Tibial artery (tissue), 4 donors: Measurements from ENCODE around the gene PLK4.

Experiments
- DNase-seq, 2 donors: peaks; one replicate each; pipeline ENCODE4 v3.0.0-alpha.2; 2019
- H3K27ac ChIP-seq, 2 donors: fragments of 200-600 bp; sonication (generic) in 1 of 2; 1 replicate in 1 of 2; 2 replicates in 1 of 2; pipeline ENCODE4 v1.5.1; 2018 to 2019; ENCODE audit warnings: mild to moderate bottlenecking in 1 of 2
- H3K27me3 ChIP-seq, 2 donors: fragments of 200-600 bp; sonication (generic) in 1 of 2; one replicate each; pipeline versions ENCODE4 v1.5.1 to v1.6.0; 2016 to 2019
- H3K36me3 ChIP-seq, 3 donors: fragments of 200-600 bp; sonication (generic) in 2 of 3; one replicate each; pipeline ENCODE4 v1.5.1; 2016 to 2019; ENCODE audit warnings: mild to moderate bottlenecking in 2 of 3
- H3K4me1 ChIP-seq, 4 donors: fragments of 200-600 bp; sonication (generic) in 2 of 4; 1 replicate in 3 of 4; 2 replicates in 1 of 4; pipeline ENCODE4 v1.5.1; 2016 to 2019
- H3K4me3 ChIP-seq, 2 donors: fragments of 200-600 bp; sonication (generic) in 1 of 2; 1 replicate in 1 of 2; 2 replicates in 1 of 2; pipeline ENCODE4 v1.5.1; 2018 to 2019; ENCODE audit warnings: mild to moderate bottlenecking in 2 of 2
- H3K9me3 ChIP-seq, 3 donors: fragments of 200-600 bp; sonication (generic) in 1 of 3; one replicate each; pipeline ENCODE4 v1.5.1; 2016 to 2019
- intact Hi-C: fragments of 100-400 bp; cut with DNase I; formaldehyde crosslinking; loops from one replicate; pipeline ENCODE4 v1.15.0; 2023; ENCODE audit warnings: low total_unique reads
- TF ChIP-seq, protein P1 (sequence below), 2 experiments: fragments of 200-600 bp in 1 of 2; fragments of 450-650 bp in 1 of 2; IDR thresholded peaks; one replicate each; pipeline ENCODE4 v1.5.1; 2017 to 2019; ENCODE audit warnings: antibody characterized with exemption in 2 of 2, mild to moderate bottlenecking in 1 of 2, moderate library complexity in 1 of 2

Gene PLK4

DNA sequence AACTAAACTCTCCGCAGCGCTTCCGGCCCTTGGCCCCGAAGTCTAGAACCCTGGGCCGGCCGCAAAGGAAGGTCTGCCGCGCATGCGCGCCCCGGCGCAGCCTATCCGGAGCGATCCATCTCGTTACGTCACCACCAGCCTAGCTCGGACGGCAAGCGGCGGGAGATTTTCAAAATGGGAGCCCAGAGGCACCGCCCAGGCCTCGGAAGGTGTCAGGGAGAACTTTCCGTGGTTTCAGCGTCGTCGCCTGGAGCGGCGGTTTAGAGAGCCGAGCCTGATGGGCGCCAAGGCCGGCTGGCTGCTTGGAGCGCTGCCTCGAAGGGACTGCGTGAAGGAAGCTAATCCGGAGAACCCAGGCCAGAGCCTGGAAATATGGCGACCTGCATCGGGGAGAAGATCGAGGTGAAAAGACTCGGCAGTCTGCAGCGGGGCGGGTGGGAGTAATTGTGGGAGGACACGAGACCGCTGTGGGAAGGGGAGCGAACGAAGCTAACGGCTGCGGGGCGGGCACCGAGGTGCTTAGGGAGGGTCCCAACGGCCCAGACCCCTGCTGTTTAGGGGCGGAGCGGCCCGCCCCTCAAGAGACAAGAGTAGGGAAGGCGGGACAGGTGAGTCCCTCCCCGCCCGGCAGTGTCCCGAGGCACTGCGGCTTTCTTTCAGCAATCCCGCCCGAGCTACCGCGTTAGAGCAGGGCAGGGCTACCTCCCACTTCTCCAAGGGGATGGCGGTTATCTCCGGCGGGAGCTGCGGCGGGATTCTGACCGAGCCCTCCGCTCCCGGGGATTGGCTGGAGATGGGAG, at the start of gene PLK4:
TSS of gene PLK4 (plus strand) at position 131 of the 800 bp plus-strand sequence. CDS start at position 373, 242 bp downstream.
- H3K9me3 ChIP-seq: no peaks in the 10 kb centered on the region
- H3K4me3 ChIP-seq: peak within 1 kb of the TSS; percentile 63 to 98
- peaks cover 0 to 11% (median 7%) of the 10 kb centered on the region in 4 donors for H3K4me1 ChIP-seq
- DNase-seq: peak; percentile 92 to 95
- intact Hi-C loops: loop anchor here (5.0 kb wide), 1 partner anchor 94 kb away; no protein-coding TSS in a partner anchor
- TF ChIP-seq, protein P1, sequence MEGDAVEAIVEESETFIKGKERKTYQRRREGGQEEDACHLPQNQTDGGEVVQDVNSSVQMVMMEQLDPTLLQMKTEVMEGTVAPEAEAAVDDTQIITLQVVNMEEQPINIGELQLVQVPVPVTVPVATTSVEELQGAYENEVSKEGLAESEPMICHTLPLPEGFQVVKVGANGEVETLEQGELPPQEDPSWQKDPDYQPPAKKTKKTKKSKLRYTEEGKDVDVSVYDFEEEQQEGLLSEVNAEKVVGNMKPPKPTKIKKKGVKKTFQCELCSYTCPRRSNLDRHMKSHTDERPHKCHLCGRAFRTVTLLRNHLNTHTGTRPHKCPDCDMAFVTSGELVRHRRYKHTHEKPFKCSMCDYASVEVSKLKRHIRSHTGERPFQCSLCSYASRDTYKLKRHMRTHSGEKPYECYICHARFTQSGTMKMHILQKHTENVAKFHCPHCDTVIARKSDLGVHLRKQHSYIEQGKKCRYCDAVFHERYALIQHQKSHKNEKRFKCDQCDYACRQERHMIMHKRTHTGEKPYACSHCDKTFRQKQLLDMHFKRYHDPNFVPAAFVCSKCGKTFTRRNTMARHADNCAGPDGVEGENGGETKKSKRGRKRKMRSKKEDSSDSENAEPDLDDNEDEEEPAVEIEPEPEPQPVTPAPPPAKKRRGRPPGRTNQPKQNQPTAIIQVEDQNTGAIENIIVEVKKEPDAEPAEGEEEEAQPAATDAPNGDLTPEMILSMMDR (IDR thresholded peaks at IDR 0.05): no peak
- H3K27ac ChIP-seq: peak within 1 kb of the TSS; percentile 70 to 81
- H3K36me3 ChIP-seq: no peaks in the 10 kb centered on the region
- H3K27me3 ChIP-seq: no peaks in the 10 kb centered on the region

DNA sequence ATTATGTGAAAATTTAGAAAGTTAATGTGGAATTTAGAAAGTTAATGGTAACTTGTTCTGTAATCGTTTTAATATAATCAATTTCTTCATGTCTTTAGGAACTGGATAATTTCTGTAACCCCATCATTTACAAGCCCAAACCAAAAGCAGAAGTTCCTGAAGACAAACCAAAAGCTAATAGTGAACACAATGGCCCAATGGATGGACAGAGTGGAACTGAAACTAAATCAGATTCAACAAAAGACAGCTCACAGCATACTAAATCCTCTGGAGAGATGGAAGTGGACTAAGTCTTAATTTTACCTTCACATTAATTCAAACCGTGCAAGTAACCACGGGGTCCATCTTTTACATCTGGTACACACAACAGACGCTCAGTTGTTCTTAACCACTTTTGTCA, 48.1 kb upstream of the PLK4 start:
- intact Hi-C loops: no loop called here
- Histone ChIP-seq H3K4me1 (no peaks in the 10 kb centered on the region), H3K9me3 (no peaks in the 10 kb centered on the region), H3K27me3 (no peaks in the 10 kb centered on the region), H3K27ac (no peak overlapping the region), H3K36me3 (peaks cover 6 to 51% (median 8%) of the 10 kb centered on the region in 3 donors), H3K4me3 (no peak overlapping the region)
- TF ChIP-seq, protein P1 (IDR thresholded peaks at IDR 0.05): no peak
- DNase-seq: no peak

DNA sequence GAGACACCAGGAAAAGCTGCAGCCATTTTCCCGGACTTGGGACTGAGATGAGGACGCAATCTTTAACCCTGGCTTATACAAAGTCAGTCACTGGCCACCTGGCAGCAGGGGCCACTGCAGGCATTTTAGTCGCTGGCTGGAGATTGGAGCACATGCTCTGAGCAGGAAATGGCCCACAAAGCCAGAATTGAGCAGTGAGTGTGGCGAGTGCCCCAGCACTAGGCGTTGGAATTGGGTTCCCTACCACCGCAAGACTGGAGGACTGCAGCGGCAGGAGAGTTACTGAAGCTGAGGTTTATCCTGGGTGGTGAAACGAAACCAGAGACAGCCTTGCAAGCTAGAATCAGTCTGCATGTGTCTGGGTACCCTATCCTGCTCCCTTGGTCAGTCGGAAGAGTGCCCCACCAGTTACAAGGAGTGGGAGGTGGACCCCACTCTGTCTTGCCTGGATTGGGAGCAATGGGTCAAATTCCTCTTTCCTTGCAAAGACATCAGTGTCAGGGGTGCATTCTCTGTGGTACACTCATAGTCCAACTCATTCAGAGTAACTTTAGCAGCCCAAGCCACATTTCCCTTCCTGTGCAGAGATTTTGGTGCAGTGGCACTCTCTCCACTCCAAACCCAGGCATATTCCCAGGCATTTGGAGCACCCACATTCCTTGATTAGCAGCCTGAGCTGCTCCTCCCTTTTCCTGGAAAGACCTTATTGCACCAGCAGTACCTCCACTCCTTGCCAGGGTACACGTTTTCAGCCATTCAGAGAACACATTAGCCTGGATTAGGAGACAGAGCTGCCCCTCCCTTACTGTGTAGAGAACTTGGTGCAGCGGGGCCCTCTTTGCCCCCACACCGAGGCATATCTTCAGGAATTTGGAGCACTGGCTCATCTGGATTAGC, 36.7 kb upstream of the PLK4 start:
- Histone ChIP-seq H3K9me3 (peaks cover 0 to 26% (median 0%) of the 10 kb centered on the region in 3 donors), H3K27ac (no peak overlapping the region), H3K27me3 (no peaks in the 10 kb centered on the region), H3K36me3 (no peaks in the 10 kb centered on the region), H3K4me1 (no peaks in the 10 kb centered on the region), H3K4me3 (no peak overlapping the region)
- TF ChIP-seq, protein P1 (IDR thresholded peaks at IDR 0.05): no peak
- no peak for DNase-seq
- intact Hi-C loops: no loop called here

DNA sequence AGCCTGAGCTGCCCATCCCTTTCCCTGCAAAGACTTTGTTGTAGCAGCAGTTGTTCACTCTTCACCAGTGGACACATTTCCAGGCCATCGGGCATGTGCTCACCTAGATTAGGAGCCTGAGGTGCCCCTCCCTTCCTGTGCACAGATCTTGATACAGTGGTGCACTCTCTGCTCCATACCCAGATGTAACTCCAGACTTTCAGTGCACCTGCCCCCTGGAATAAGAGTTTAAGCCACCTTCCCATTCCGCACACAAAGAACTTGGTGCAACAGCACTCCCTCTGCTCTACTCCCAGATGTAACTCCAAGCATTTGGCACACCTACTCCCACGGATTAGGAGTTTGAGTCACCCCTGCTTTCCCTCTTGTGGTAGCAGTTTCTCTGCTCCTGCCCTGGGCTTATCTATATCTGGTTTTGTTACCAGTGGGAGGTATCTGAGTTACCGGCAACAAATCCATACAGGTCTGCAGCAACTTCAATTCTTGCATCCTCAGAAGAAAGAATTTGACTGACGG, 36.0 kb upstream of the PLK4 start:
- H3K36me3 ChIP-seq: peaks cover 0 to 1% (median 0%) of the 10 kb centered on the region in 3 donors
- H3K27ac ChIP-seq: no peak overlapping the region
- DNase-seq: no peak
- H3K4me3 ChIP-seq: no peak overlapping the region
- H3K4me1 ChIP-seq: no peaks in the 10 kb centered on the region
- intact Hi-C loops: no loop called here
- TF ChIP-seq, protein P1 (IDR thresholded peaks at IDR 0.05): no peak
- peaks cover 0 to 31% (median 2%) of the 10 kb centered on the region in 3 donors for H3K9me3 ChIP-seq
- no peaks in the 10 kb centered on the region for H3K27me3 ChIP-seq

DNA sequence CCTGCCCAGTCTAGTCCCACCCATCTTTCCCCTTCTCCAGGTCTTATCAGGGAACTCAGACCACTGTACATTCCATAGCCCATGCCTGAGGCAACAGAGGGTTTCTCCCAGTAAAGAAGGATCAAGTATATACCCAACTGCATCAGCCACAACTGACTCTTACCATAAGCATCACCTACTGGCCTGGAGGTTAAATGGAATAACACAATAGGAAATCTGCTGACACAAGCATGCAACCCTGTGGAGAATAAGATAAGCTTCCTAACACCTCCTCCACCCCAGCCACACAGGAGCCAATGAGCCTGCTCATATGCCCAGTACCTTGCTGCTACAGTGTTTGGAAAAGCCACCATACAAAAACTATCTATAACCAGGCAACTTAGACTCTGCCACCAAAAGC, 34.6 kb upstream of the PLK4 start:
- Histone ChIP-seq H3K4me1 (no peaks in the 10 kb centered on the region), H3K27ac (no peak overlapping the region), H3K4me3 (no peak overlapping the region), H3K36me3 (peaks cover 0 to 6% (median 0%) of the 10 kb centered on the region in 3 donors), H3K9me3 (peaks cover 0 to 41% (median 11%) of the 10 kb centered on the region in 3 donors), H3K27me3 (no peaks in the 10 kb centered on the region)
- TF ChIP-seq, protein P1 (IDR thresholded peaks at IDR 0.05): no peak
- intact Hi-C loops: no loop called here
- DNase-seq: no peak
